CD4-positive, alpha-beta T cell treated with Interleukin-10 for 1 hour (primary cell): ENCODE measurements around the gene SGIP1.
A peak's percentile ranks its signal among the peaks of the same experiment; 100 is the strongest.

Source experiments
- DNase-seq: peaks from one replicate; pipeline ENCODE4 v3.0.0-alpha.2; 2020

The SGIP1 gene, protein sequence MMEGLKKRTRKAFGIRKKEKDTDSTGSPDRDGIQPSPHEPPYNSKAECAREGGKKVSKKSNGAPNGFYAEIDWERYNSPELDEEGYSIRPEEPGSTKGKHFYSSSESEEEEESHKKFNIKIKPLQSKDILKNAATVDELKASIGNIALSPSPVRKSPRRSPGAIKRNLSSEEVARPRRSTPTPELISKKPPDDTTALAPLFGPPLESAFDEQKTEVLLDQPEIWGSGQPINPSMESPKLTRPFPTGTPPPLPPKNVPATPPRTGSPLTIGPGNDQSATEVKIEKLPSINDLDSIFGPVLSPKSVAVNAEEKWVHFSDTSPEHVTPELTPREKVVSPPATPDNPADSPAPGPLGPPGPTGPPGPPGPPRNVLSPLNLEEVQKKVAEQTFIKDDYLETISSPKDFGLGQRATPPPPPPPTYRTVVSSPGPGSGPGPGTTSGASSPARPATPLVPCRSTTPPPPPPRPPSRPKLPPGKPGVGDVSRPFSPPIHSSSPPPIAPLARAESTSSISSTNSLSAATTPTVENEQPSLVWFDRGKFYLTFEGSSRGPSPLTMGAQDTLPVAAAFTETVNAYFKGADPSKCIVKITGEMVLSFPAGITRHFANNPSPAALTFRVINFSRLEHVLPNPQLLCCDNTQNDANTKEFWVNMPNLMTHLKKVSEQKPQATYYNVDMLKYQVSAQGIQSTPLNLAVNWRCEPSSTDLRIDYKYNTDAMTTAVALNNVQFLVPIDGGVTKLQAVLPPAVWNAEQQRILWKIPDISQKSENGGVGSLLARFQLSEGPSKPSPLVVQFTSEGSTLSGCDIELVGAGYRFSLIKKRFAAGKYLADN

DNA sequence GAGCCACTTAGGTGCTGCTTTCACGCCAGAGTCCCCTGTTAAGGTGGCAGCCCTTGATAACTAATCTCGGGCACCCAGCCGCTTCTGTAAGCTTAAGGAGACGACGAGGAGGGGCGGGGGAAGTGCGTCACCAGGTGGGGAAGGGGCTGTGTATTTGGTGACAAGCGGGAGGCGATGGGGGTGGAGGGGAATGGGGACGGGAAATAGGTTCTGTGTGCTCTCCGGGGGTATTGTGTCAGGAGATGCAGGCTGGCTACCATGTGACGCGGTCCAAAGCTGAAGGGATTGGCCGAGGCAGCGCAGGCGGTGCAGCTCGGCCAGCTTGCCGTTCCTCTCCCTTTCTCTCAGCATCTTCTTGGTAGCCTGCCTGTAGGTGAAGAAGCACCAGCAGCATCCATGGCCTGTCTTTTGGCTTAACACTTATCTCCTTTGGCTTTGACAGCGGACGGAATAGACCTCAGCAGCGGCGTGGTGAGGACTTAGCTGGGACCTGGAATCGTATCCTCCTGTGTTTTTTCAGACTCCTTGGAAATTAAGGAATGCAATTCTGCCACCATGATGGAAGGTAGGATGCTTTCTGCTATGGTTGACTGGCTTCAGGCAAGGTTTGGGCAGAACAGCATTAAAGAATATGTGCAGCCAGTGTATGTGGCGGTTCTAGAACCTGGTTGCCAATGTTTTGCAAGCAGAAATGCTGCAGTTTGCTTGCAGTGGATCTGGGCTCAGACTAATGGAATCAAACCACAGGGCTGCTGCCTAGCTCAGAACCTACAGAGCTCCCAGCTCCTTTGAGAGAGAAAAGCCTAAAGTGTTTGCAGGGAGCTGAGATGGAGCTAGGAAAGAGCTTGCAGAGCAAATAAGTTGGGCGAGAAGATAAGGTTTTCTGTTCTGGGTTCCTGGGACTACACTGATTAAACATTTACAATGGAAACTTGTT, at the start of gene SGIP1:
Gene SGIP1, plus strand, starts transcription at position 350 of the 937 bp plus-strand sequence. Its CDS starts 206 bp downstream, at position 556.
- DNase-seq: no peak

DNA sequence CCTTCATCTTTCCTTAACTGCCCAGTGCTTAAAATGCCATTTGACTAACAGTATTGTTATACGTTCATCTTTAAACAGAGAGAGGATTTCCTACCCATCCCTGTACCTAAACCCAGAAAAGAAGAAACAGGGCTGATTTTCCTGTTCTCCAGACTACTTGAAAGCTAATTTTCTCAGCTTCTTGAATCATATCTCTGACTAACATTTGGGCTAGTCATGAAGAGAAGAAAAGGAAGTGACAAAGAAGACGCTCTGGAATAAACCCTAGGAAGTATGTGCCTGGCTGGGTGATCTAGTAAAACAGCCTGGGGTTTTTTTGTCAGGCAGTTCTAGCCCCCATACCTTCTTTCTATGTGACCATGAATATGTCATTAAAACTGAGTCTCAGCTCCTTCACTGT, 44.8 kb upstream of the SGIP1 start:
- DNase-seq: no peak

DNA sequence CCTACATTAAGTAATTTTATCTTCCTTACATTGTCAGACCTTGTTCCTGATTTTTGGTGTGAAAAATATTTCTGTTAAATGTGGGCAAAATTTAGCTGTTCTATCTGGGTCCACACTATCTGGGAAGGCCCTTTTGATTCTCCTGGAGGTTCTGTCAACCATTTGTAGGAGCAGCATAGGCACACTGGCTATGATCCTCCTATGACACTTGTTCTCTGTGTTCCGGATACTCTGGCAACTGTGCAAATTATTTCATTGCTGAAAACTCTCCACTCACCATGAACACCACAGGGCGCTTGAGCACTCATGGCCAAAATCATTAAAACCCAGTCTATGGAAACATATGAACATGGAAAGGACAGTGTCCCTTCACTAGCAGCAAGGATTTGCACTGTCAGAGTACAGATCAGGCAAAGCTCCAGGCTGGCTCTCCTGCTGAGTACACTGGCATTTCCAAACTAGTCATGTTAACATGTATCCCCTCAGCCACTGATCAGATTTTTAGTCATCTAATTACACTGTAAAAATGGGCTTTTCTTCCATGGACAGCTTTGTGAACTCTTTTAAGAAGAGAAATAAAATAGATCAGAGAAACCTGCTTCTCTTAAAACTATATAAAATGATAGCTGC, 43.9 kb upstream of the SGIP1 start:
- DNase-seq: no peak

GRCh38 chr1:66490816-66491215, 43.1 kb upstream of the SGIP1 start:
- no peak for DNase-seq

DNA sequence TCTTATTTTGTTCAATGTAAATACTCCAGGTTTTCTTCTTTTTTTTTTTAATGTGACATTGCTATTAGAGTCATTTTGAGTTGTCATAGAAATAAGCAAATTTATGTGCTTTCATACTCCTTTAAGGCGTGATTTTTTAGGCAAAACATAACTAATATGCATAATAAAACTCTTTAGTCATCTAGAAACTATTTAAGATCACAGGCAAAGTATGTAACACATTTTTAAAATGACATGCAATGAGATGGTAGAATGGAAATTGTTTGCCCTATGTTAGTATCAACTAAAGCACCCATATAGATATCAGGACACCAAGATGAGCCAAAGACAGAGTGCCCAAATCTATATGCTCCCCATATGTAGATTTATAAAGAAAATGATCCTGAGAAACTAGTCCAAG, 41.5 kb upstream of the SGIP1 start:
- DNase-seq: no peak

DNA sequence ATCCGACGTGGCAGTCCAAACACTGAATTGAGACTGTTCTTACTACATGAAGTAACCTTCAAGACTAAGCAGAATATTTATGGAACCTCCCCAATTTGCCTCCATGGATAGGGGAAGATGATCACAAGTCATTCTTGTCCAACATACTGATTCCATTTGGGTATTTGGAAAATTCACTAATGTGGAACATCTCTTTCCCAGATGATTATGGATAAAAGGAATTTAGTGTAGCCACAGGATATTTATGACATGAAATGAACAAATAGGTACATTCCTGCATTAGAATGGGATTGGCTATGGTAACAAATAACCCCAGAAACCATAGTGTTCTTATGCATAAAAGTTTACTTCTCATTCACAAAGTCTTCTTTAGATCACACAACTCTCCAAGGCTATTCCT, 40.2 kb upstream of the SGIP1 start:
- no peak for DNase-seq

- DNase-seq: no peak
Measured at GRCh38 chr1:66494482-66494881, 39.5 kb upstream of the SGIP1 start.

- DNase-seq: no peak
Measured at GRCh38 chr1:66495495-66495894, 38.5 kb upstream of the SGIP1 start.

DNA sequence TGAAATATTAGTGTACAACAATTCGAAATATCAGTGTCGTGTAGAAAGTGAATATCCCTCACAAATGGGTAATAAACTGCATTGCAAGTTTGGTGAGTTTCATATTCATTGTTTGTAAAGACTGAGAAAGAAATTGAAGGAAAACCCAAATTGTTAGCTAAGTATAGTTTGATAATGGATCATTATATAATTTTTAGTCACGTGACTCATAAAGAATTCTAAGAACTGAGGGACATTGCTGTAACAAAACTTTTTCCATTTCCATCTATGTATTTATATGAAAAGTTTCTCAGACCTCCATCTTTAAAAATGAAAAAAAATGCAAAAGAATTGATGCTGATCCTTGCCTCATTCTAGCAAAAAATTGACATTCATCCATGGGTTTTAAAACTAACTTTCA, 36.0 kb upstream of the SGIP1 start:
- no peak for DNase-seq

- DNase-seq: no peak
Measured at GRCh38 chr1:66500301-66500700, 33.7 kb upstream of the SGIP1 start.

- no peak for DNase-seq
Measured at GRCh38 chr1:66502086-66502485, 31.9 kb upstream of the SGIP1 start.

DNA sequence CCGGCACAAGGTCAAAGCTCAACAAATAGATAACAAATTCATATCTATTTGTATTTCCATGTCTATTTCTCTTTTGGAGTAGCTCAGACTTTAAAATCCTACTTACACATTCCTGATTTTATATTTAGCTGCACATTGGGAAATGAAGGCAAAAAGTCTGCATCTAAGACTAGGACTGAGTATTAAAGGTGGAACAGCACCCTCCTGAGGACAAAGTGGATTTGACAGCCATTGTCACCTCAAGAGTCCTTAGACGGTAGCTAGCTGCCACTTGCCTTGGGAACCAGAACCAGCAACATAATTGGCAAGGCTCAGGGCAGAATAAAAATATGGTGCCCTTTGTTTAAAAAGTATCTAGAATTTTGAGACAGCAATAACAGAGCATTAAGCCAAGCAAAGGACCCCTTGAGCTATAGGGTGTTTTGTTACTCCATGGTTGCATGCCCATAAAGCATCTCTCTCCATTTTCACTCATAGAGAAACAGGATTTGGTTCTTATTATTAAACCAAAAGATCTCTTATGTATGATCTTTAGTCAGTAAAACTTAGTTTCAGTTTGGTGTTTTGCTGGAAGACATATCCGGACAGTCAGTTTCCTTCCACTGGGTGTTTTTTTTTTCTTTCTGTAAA, 30.0 kb upstream of the SGIP1 start:
- DNase-seq: peak; percentile 19

DNA sequence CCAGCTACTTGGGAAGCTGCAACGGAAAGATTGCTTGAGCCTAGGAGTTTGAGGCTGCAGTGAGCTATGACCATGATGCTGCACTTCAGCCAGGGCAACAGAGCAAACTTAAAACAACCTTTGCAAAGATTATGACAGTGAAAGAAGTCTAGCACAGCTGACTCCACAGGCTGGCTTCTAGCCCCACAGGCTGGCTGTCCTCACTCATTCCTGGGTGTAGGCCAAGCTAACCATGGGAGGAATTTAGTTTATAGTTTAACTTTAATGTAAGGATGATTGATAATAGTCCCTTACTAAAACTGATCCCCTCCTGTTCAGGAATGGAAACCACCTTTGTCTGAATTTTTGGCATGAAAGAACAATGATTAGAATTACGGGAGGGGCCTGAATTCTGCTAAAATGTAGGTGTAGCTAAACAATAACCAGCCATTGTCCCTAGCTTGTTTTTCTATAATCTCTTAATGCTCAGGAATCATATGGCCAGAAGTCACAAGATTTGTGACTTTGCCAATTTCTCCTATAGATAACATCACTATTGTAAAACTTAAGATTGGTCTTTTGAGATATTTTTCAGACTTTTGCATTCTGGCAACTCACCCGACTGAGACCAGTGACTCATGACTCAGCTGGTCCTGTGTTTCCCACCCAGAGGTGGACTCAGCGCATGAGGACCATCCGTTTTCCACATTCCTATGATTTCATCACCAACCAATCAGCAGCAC, 28.1 kb upstream of the SGIP1 start:
- no peak for DNase-seq

GRCh38 chr1:66506393-66506687, 27.6 kb upstream of the SGIP1 start:
- DNase-seq: no peak

DNA sequence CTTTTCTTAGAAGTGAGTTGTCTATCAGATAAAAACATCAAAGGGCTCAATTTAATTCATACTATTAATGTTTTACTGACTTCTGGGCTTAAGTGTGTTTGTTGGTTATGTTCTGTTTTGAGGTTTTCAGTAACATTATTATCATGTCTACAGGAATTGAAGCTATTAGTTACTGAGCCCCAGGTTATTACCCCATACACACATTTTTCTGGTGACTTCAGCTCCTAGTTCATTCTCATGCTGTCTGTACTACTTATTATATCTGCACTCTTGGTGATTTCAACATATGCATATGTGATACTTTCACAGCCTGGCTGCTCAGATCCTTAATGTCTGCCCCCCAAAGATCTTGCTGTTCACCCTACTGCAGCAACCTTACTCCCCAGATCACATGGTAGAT, 27.0 kb upstream of the SGIP1 start:
- DNase-seq: no peak

- DNase-seq: no peak
Measured at GRCh38 chr1:66510407-66510806, 23.5 kb upstream of the SGIP1 start.

- no peak for DNase-seq
Measured at GRCh38 chr1:66511118-66511517, 22.8 kb upstream of the SGIP1 start.

DNA sequence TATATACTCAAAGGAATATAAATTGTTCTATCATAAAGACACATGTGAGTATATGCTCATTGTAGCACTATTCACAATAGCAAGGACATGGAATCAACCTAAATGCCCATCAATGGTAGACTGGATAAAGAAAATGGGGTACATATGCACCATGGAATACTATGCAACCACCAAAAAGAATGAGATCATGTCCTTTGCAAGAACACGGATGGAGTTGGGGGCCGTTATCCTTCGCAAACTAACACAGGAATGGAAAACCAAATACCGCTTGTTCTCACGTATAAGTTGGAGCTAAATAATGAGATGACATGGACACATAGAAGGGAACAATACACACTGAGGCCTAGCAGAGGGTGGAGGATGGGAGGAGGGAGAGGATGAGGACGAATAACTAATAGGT, 16.0 kb upstream of the SGIP1 start:
- no peak for DNase-seq

- DNase-seq: no peak
Measured at GRCh38 chr1:66518654-66519053, 15.3 kb upstream of the SGIP1 start.

DNA sequence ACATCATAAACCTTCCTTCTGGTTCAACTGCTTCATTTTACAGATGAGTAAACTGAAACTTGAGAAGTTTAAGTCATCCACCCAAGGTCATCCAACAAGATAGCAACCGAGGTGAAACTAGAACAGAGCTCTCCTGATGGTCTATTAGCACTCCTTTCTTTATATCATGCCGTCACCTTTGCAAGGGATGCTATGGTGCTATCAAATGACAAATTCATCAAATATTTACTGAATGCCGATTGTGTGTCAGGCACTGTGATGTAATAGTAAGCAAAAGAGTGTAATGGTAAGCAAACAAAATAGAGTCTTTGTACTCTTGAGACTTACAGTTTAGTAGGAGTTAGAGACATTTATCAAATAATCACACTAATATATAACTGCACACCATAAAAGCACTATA, 14.0 kb upstream of the SGIP1 start:
- no peak for DNase-seq

DNA sequence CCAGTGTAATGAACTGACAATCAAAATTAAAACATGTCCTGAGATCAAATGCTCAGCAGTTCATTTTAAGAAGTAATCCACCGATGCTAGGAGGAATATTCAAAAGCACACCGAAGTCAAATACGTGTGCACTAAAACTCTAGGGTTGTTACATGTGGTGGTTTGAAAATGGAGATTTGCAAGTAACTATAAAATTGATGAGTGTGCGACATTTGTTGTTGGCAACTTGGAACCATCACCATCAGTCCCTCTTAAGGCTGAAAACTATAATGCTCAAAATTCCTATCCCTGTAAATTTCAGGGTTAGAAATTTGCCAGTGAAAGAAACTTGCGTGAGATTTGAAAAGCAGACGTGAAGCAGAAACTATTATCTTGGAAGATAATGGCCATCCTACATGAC, 13.3 kb upstream of the SGIP1 start:
- DNase-seq: no peak
